ENCODE measurements around the gene FGD5. TPM values are rescaled to one million over a fixed set of nuclear protein-coding genes. Genes with fewer than 3 reads are reported as not detected.

FGD5 gene
- total and polyA plus RNA-seq, 2 experiments from 2014 or later, result 7.4 to 12.2 TPM

DNA sequence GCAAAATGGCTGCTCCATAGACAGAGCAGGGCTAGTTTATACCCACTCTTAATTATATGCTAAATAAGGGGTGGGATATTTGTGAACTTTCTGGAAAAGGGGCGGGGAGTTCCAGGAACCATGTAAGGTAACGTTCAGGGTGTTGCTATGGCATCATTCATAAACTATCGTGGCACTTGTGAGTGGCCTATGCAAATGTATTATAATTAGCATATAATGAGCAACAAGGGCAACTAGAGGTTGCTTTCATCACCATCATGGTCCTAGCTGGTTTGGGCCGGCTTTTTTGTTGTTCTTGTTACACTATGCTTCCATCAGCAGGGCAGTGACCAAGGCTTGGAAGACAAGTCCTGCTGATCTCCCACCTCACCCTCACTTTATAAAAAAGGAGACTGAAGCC is 43.2 kb upstream of the FGD5 start:
- Mint-ChIP-seq H3K27me3 (ENCODE audit: insufficient read depth, low read depth, poor library complexity) (peaks cover 16% of the 10 kb centered on the region), H3K9me3 (peaks cover 7% of the 10 kb centered on the region), H3K4me3 (no peak overlapping the region), H3K27ac (no peak overlapping the region; the same call in 1 of the 2 replicates), H3K36me3 (ENCODE audit: low read depth) (no peaks in the 10 kb centered on the region; the same call in 1 of the 3 replicates), H3K4me1 (peaks cover 16% of the 10 kb centered on the region)
- H3K4me1 ChIP-seq (ENCODE audit: insufficient read depth), result peaks cover 9% of the 10 kb centered on the region
- H2AFZ ChIP-seq, result no peak overlapping the region
- H3K4me2 ChIP-seq, result no peak overlapping the region
- no peaks in the 10 kb centered on the region for H4K20me1 ChIP-seq (replicated peaks; ENCODE audit: insufficient read depth)
- no peaks in the 10 kb centered on the region for H3F3A ChIP-seq (replicated peaks; ENCODE audit: low read depth)
- no peaks in the 10 kb centered on the region for H3K36me3 ChIP-seq (ENCODE audit: insufficient read depth)
- TF ChIP-seq JUNB (IDR thresholded peaks at IDR 0.05; ENCODE audit: unreplicated experiment) (no peak), STAT1 (IDR thresholded peaks at IDR 0.05; ENCODE audit: unreplicated experiment) (no peak), ZNF114 (CRISPR knock-in tag; IDR thresholded peaks at IDR 0.05) (no peak), NANOG (IDR thresholded peaks at IDR 0.05; ENCODE audit: borderline replicate concordance) (no peak), ZNF331 (CRISPR knock-in tag; IDR thresholded peaks at IDR 0.05; ENCODE audit: low read depth) (no peak), EZH2phosphoT487 (IDR thresholded peaks at IDR 0.05; ENCODE audit: unreplicated experiment) (no peak), CREB1 (CRISPR knock-in tag; IDR thresholded peaks at IDR 0.05; ENCODE audit: low read depth) (no peak)
- TF ChIP-seq, protein P1, sequence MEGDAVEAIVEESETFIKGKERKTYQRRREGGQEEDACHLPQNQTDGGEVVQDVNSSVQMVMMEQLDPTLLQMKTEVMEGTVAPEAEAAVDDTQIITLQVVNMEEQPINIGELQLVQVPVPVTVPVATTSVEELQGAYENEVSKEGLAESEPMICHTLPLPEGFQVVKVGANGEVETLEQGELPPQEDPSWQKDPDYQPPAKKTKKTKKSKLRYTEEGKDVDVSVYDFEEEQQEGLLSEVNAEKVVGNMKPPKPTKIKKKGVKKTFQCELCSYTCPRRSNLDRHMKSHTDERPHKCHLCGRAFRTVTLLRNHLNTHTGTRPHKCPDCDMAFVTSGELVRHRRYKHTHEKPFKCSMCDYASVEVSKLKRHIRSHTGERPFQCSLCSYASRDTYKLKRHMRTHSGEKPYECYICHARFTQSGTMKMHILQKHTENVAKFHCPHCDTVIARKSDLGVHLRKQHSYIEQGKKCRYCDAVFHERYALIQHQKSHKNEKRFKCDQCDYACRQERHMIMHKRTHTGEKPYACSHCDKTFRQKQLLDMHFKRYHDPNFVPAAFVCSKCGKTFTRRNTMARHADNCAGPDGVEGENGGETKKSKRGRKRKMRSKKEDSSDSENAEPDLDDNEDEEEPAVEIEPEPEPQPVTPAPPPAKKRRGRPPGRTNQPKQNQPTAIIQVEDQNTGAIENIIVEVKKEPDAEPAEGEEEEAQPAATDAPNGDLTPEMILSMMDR (conservative IDR thresholded peaks at IDR 0.05; ENCODE audit: low read depth in 2 of 2), result no peak
- TF ChIP-seq, protein P2, sequence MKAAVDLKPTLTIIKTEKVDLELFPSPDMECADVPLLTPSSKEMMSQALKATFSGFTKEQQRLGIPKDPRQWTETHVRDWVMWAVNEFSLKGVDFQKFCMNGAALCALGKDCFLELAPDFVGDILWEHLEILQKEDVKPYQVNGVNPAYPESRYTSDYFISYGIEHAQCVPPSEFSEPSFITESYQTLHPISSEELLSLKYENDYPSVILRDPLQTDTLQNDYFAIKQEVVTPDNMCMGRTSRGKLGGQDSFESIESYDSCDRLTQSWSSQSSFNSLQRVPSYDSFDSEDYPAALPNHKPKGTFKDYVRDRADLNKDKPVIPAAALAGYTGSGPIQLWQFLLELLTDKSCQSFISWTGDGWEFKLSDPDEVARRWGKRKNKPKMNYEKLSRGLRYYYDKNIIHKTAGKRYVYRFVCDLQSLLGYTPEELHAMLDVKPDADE (IDR thresholded peaks at IDR 0.05), result no peak
- H3K9me2 ChIP-seq (ENCODE audit: insufficient read depth), result no peaks in the 10 kb centered on the region
- no peak overlapping the region for H3K27ac ChIP-seq (ENCODE audit: low read depth)
- H3K27me3 ChIP-seq (ENCODE audit: insufficient read depth), result no peaks in the 10 kb centered on the region
- DNase-seq (ENCODE audit: low spot score) (no peak), ATAC-seq (no peak)
- H3K79me2 ChIP-seq (replicated peaks; ENCODE audit: insufficient read depth), result no peaks in the 10 kb centered on the region
- H3K4me3 ChIP-seq, result no peak overlapping the region

DNA sequence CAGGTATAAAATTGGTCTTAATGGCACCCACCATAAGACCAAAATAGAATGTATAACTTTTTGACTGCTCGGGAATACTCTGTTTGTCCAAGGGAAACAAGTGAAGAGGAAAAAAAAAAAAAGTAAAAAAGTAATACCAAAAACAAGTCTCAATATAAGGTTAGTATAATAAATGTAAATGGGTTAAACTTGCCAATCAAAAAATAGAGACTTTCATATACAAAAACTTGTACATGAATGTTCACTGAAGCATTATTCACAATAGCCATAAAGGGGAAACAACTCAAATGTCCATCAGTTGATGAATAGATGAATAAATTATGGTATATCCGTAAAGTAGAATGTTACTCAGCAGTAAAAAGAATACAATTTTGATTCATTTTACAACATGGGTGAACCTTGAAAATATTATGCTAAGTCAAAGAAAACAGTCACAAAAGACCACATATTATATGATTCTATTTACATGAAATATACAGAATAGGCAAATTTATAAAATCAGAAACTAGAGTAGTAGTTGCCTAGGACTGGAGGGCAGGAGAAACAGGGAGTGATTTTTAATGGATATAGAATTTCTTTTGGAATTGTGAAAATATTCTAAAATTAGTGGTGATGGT is 39.6 kb upstream of the FGD5 start:
- H3K4me1 Mint-ChIP-seq, result peaks cover 22% of the 10 kb centered on the region
- peaks cover 3% of the 10 kb centered on the region for H3K4me1 ChIP-seq (ENCODE audit: insufficient read depth)
- DNase-seq (ENCODE audit: low spot score) (no peak), ATAC-seq (no peak)
- H3K4me3 ChIP-seq, result no peak overlapping the region
- H3K9me3 Mint-ChIP-seq, result peaks cover 7% of the 10 kb centered on the region
- no peak overlapping the region for H3K27ac ChIP-seq (ENCODE audit: low read depth)
- H3F3A ChIP-seq (replicated peaks; ENCODE audit: low read depth), result no peaks in the 10 kb centered on the region
- no peaks in the 10 kb centered on the region for H4K20me1 ChIP-seq (replicated peaks; ENCODE audit: insufficient read depth)
- no peaks in the 10 kb centered on the region for H3K27me3 ChIP-seq (ENCODE audit: insufficient read depth)
- no peaks in the 10 kb centered on the region for H3K36me3 ChIP-seq (ENCODE audit: insufficient read depth)
- H3K79me2 ChIP-seq (replicated peaks; ENCODE audit: insufficient read depth), result no peaks in the 10 kb centered on the region
- H3K9me2 ChIP-seq (ENCODE audit: insufficient read depth), result no peaks in the 10 kb centered on the region
- H3K27me3 Mint-ChIP-seq (ENCODE audit: insufficient read depth, low read depth, poor library complexity), result peaks cover 7% of the 10 kb centered on the region
- no peak overlapping the region for H3K4me2 ChIP-seq
- no peak overlapping the region for H3K27ac Mint-ChIP-seq
- TF ChIP-seq, protein P3, sequence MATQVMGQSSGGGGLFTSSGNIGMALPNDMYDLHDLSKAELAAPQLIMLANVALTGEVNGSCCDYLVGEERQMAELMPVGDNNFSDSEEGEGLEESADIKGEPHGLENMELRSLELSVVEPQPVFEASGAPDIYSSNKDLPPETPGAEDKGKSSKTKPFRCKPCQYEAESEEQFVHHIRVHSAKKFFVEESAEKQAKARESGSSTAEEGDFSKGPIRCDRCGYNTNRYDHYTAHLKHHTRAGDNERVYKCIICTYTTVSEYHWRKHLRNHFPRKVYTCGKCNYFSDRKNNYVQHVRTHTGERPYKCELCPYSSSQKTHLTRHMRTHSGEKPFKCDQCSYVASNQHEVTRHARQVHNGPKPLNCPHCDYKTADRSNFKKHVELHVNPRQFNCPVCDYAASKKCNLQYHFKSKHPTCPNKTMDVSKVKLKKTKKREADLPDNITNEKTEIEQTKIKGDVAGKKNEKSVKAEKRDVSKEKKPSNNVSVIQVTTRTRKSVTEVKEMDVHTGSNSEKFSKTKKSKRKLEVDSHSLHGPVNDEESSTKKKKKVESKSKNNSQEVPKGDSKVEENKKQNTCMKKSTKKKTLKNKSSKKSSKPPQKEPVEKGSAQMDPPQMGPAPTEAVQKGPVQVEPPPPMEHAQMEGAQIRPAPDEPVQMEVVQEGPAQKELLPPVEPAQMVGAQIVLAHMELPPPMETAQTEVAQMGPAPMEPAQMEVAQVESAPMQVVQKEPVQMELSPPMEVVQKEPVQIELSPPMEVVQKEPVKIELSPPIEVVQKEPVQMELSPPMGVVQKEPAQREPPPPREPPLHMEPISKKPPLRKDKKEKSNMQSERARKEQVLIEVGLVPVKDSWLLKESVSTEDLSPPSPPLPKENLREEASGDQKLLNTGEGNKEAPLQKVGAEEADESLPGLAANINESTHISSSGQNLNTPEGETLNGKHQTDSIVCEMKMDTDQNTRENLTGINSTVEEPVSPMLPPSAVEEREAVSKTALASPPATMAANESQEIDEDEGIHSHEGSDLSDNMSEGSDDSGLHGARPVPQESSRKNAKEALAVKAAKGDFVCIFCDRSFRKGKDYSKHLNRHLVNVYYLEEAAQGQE (IDR thresholded peaks at IDR 0.05; ENCODE audit: unreplicated experiment), result no peak
- no peak for TF ChIP-seq STAT1 (IDR thresholded peaks at IDR 0.05; ENCODE audit: unreplicated experiment)
- TF ChIP-seq, protein P1 (conservative IDR thresholded peaks at IDR 0.05; ENCODE audit: low read depth in 2 of 2), result no peak
- no peak for TF ChIP-seq ZNF114 (CRISPR knock-in tag; IDR thresholded peaks at IDR 0.05)
- TF ChIP-seq CREB1 (CRISPR knock-in tag; IDR thresholded peaks at IDR 0.05; ENCODE audit: low read depth), result no peak
- no peak for TF ChIP-seq JUNB (IDR thresholded peaks at IDR 0.05; ENCODE audit: unreplicated experiment)
- no peak for TF ChIP-seq NANOG (IDR thresholded peaks at IDR 0.05; ENCODE audit: borderline replicate concordance)
- H2AFZ ChIP-seq, result no peak overlapping the region
- H3K36me3 Mint-ChIP-seq (ENCODE audit: low read depth), result no peaks in the 10 kb centered on the region; the same call in 1 of the 3 replicates
- H3K4me3 Mint-ChIP-seq, result no peak overlapping the region
